Transverse colon (tissue), 3 donors: ENCODE data around the gene GPC5.

ENCODE experiments used
- EP300 ChIP-seq: sonication (generic); formaldehyde crosslinking; IDR thresholded peaks from one replicate; pipeline ENCODE4 v1.6.1; 2017; ENCODE audit warnings: antibody characterized with exemption, low read depth
- POLR2AphosphoS5 ChIP-seq, 3 donors: sonication (generic); formaldehyde crosslinking; IDR thresholded peaks; one replicate each; pipeline ENCODE4 v1.6.1; 2016; ENCODE audit warnings: antibody characterized with exemption in 3 of 3

DNA sequence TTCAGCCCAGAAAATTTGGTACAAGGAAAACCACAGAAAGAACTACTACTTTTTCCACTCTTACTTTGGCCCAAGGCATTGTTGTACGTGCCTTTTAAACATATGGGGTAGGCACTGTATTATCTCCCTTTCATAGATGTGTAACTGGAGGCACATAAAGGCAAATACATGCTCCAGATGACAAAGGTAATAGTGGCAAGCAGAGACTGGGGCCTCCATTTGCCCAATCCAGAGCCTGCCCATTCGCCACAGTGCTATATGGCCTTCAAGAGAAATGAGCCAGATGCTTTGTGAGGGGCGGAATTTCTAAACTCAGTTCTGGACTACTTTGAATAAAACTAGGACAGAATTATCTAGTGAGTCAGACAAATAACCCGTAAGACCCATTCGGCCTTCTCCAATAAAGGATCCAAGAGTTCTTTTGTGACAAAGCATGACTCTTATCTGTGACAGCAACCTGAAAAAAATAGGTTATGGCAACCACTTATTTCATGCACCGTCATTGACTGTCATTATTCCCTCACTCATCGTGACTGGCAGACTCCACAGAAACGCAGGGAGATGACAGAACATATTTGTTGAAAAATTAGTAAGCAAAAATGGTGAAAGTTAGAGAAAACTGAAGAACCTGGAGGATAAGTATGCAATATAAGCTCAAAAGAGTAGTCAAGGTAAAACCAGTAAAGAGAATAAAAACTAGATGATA is 1116.2 kb downstream of the GPC5 start:
- no peak for TF ChIP-seq POLR2AphosphoS5 (IDR thresholded peaks at IDR 0.05)
- no peak for TF ChIP-seq EP300
